Measurements from ENCODE around the gene GUCY1A2. TPM values are rescaled to one million over a fixed set of nuclear protein-coding genes. Genes with fewer than 3 reads are reported as not detected.

Gene GUCY1A2
- total RNA-seq, 2 donors from 2014 or later: 0.77 to 1.2 TPM

DNA sequence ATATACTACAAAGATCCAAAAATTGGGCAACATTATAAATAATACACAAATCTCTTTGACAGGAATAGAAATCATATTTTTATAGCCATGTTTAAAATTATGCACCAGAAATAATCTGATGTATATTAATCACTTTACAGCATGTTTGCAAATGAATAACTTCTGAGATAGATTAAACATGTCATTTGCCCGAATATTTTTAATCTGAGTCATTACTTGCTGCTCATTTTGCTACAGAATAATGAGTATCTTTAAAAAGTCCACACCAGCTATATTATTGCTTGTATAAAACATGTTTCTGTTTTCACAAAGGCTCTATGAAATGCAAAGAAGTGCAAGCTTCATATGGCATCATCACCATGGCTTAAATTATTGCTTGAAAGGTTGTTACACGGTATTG is 336.8 kb downstream of the GUCY1A2 start:
- no peaks in the 10 kb centered on the region for H3K36me3 ChIP-seq
- intact Hi-C loops (cut with DNase I): no loop called here
- no peak overlapping the region for H3K4me3 ChIP-seq
- no peaks in the 10 kb centered on the region for H3K27me3 ChIP-seq
- H3K4me1 ChIP-seq: no peaks in the 10 kb centered on the region
- DNase-seq: no peak
- no peaks in the 10 kb centered on the region for H3K9me3 ChIP-seq
- no peak for TF ChIP-seq CTCF (IDR thresholded peaks at IDR 0.05)
- no peak overlapping the region for H3K9ac ChIP-seq (ENCODE audit: low read depth in 2 of 2, low read length in 2 of 2)
- no peak overlapping the region for H3K27ac ChIP-seq

GRCh38 chr11:106679581-106679980 is 338.7 kb downstream of the GUCY1A2 start:
- DNase-seq: no peak
- H3K9me3 ChIP-seq: no peaks in the 10 kb centered on the region
- no peaks in the 10 kb centered on the region for H3K4me1 ChIP-seq
- no peak for TF ChIP-seq CTCF (IDR thresholded peaks at IDR 0.05)
- H3K27me3 ChIP-seq: no peaks in the 10 kb centered on the region
- intact Hi-C loops (cut with DNase I): no loop called here
- no peaks in the 10 kb centered on the region for H3K36me3 ChIP-seq
- H3K9ac ChIP-seq (ENCODE audit: low read depth in 2 of 2, low read length in 2 of 2): no peak overlapping the region
- H3K27ac ChIP-seq: no peak overlapping the region
- no peak overlapping the region for H3K4me3 ChIP-seq

DNA sequence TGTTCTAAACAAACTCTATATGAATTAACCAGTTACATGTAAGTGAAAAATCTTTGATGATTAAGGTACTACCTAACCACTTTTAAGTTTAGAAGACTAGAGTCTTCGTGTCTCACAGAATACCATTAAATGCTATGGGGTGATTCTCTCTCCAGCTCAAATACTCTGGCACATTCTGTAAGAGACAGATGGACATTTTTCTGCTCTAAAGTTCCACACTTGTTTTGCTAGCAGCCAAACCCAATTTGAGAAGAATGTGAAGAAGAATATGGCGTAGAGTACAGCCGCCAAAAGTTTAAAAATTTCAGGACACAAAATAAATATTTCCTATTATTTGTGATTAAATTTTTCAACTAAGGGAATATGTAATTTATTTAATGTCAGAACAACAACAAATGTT is 339.1 kb downstream of the GUCY1A2 start:
- Histone ChIP-seq H3K27ac (no peak overlapping the region), H3K36me3 (no peaks in the 10 kb centered on the region), H3K4me1 (no peaks in the 10 kb centered on the region), H3K4me3 (no peak overlapping the region), H3K27me3 (no peaks in the 10 kb centered on the region), H3K9ac (ENCODE audit: low read depth in 2 of 2, low read length in 2 of 2) (no peak overlapping the region), H3K9me3 (no peaks in the 10 kb centered on the region)
- intact Hi-C loops (cut with DNase I): no loop called here
- no peak for DNase-seq
- no peak for TF ChIP-seq CTCF (IDR thresholded peaks at IDR 0.05)

DNA sequence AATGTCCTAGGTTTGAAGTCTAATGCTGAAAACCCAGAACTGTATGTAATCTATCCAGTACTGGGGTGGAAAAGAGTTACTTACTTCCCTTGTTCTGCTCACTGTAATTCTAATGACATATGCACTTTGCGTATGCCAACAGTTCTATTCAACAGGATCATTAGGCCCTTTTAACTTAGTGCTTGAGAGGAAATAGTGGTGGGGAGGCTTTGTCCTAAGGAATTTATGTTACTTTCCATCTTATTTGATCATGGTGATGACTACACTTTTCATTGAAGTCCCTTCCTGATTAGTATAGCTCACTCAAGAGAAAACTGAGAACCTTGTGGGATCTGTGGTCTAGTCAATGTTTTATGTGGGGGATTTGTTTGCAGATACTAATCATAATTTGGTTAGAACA is 348.2 kb downstream of the GUCY1A2 start:
- Histone ChIP-seq H3K36me3 (no peaks in the 10 kb centered on the region), H3K27me3 (no peaks in the 10 kb centered on the region), H3K9ac (ENCODE audit: low read depth in 2 of 2, low read length in 2 of 2) (no peak overlapping the region), H3K9me3 (no peaks in the 10 kb centered on the region), H3K4me1 (no peaks in the 10 kb centered on the region), H3K27ac (no peak overlapping the region), H3K4me3 (no peak overlapping the region)
- DNase-seq: no peak
- TF ChIP-seq CTCF (IDR thresholded peaks at IDR 0.05): no peak
- intact Hi-C loops (cut with DNase I): no loop called here

GRCh38 chr11:106668147-106668546 is 350.1 kb downstream of the GUCY1A2 start:
- Histone ChIP-seq H3K9ac (ENCODE audit: low read depth in 2 of 2, low read length in 2 of 2) (no peak overlapping the region), H3K27ac (no peak overlapping the region), H3K4me1 (no peaks in the 10 kb centered on the region), H3K9me3 (no peaks in the 10 kb centered on the region), H3K4me3 (no peak overlapping the region), H3K36me3 (no peaks in the 10 kb centered on the region), H3K27me3 (no peaks in the 10 kb centered on the region)
- intact Hi-C loops (cut with DNase I): no loop called here
- DNase-seq: no peak
- no peak for TF ChIP-seq CTCF (IDR thresholded peaks at IDR 0.05)

- DNase-seq: no peak
- Histone ChIP-seq H3K27ac (no peak overlapping the region), H3K9me3 (no peaks in the 10 kb centered on the region), H3K9ac (ENCODE audit: low read depth in 2 of 2, low read length in 2 of 2) (no peak overlapping the region), H3K36me3 (no peaks in the 10 kb centered on the region), H3K27me3 (no peaks in the 10 kb centered on the region), H3K4me1 (no peaks in the 10 kb centered on the region), H3K4me3 (no peak overlapping the region)
- no peak for TF ChIP-seq CTCF (IDR thresholded peaks at IDR 0.05)
- intact Hi-C loops (cut with DNase I): no loop called here
Measured at GRCh38 chr11:106656646-106657045, 361.6 kb downstream of the GUCY1A2 start.
